KBM-7 (cell line): ENCODE measurements around the gene MGAT5B.
A peak's percentile ranks its signal among the peaks of the same experiment; 100 is the strongest.
"Not testable (repeated sequence)": the region's sequence is repeated elsewhere in the genome, so short reads cannot be mapped to it uniquely, and the experiment has no call there.

Experiments used
- DNase-seq: peaks from one replicate; pipeline ENCODE4 v3.0.0-alpha.2; 2015
- in situ Hi-C: fragments of 300-500 bp; cut with MboI; formaldehyde crosslinking; loops from 2 replicates; pipeline ENCODE4 v1.14.3; 2020; ENCODE audit warnings: low sequenced_read_pairs, low pct_unique_long_range_greater_than_20kb, mixed read lengths

Gene MGAT5B

GRCh38 chr17:76868176-76868668, at the start of gene MGAT5B:
TSS of gene MGAT5B (plus strand) at chr17:76868404. CDS start at chr17:76869030, 626 bp downstream.
- in situ Hi-C loops = loop anchor here (25.0 kb wide), 1 partner anchor 394 kb away; no protein-coding TSS in a partner anchor
- DNase-seq = peak; percentile 71

- no peak for DNase-seq
- in situ Hi-C loops = no loop called here
Measured at GRCh38 chr17:76820039-76820438, 48.2 kb upstream of the MGAT5B start.

- in situ Hi-C loops = no loop called here
- no peak for DNase-seq
Measured at GRCh38 chr17:76820561-76820960, 47.6 kb upstream of the MGAT5B start.

- no peak for DNase-seq
- in situ Hi-C loops = no loop called here
Measured at GRCh38 chr17:76822184-76822778, 45.9 kb upstream of the MGAT5B start.

GRCh38 chr17:76824093-76824492, 44.1 kb upstream of the MGAT5B start:
- in situ Hi-C loops = no loop called here
- no peak for DNase-seq

- no peak for DNase-seq
Measured at GRCh38 chr17:76826330-76827068, 41.7 kb upstream of the MGAT5B start.

GRCh38 chr17:76827736-76828135, 40.5 kb upstream of the MGAT5B start:
- in situ Hi-C loops = no loop called here
- DNase-seq = no peak

More at GRCh38 chr17:76826330-76827068, 41.7 kb upstream of the MGAT5B start:
- in situ Hi-C loops = no loop called here

- DNase-seq = no peak
- in situ Hi-C loops = no loop called here
Measured at GRCh38 chr17:76830987-76831715, 37.1 kb upstream of the MGAT5B start.

- DNase-seq = no peak
- in situ Hi-C loops = no loop called here
Measured at GRCh38 chr17:76833034-76833644, 35.1 kb upstream of the MGAT5B start.

- in situ Hi-C loops = no loop called here
- no peak for DNase-seq
Measured at GRCh38 chr17:76833747-76834146, 34.5 kb upstream of the MGAT5B start.

GRCh38 chr17:76834870-76835269, 33.3 kb upstream of the MGAT5B start:
- no peak for DNase-seq
- in situ Hi-C loops = no loop called here

- DNase-seq = no peak
- in situ Hi-C loops = no loop called here
Measured at GRCh38 chr17:76840443-76840767, 27.8 kb upstream of the MGAT5B start.

- DNase-seq = no peak
- in situ Hi-C loops = no loop called here
Measured at GRCh38 chr17:76840884-76841775, 27.1 kb upstream of the MGAT5B start.

GRCh38 chr17:76841776-76842405, 26.3 kb upstream of the MGAT5B start:
- DNase-seq = no peak
- in situ Hi-C loops = no loop called here

- in situ Hi-C loops, DNase-seq: not testable (repeated sequence)
Measured at GRCh38 chr17:76843068-76843467, 25.1 kb upstream of the MGAT5B start.

- no peak for DNase-seq
- in situ Hi-C loops = no loop called here
Measured at GRCh38 chr17:76843703-76844484, 24.3 kb upstream of the MGAT5B start.

- in situ Hi-C loops = no loop called here
- DNase-seq = no peak
Measured at GRCh38 chr17:76844485-76844829, 23.7 kb upstream of the MGAT5B start.

GRCh38 chr17:76844846-76845245, 23.4 kb upstream of the MGAT5B start:
- no peak for DNase-seq
- in situ Hi-C loops = no loop called here
